HEK293 (cell line): ENCODE data around the gene NDRG4.

Experiments
- YY1 ChIP-seq: fragments of 450-650 bp; formaldehyde crosslinking; IDR thresholded peaks from 2 replicates; pipeline ENCODE4 v1.5.1; 2018; ENCODE audit warnings: missing biosample characterization, missing genetic modification characterization
- ZNF138 ChIP-seq: fragments of 450-650 bp; formaldehyde crosslinking; IDR thresholded peaks from 2 replicates; pipeline ENCODE4 v1.5.1; 2016; ENCODE audit warnings: missing biosample characterization, missing genetic modification characterization, borderline replicate concordance
- ZNF639 ChIP-seq: fragments of 450-650 bp; formaldehyde crosslinking; IDR thresholded peaks from 2 replicates; pipeline ENCODE4 v1.5.1; 2016; ENCODE audit warnings: missing biosample characterization, missing genetic modification characterization
- ZNF747 ChIP-seq: fragments of 450-650 bp; formaldehyde crosslinking; IDR thresholded peaks from 2 replicates; pipeline ENCODE4 v1.5.1; 2016; ENCODE audit warnings: missing biosample characterization, missing genetic modification characterization
- ZNF792 ChIP-seq: fragments of 450-650 bp; formaldehyde crosslinking; IDR thresholded peaks from 2 replicates; pipeline ENCODE4 v1.5.1; 2016; ENCODE audit warnings: missing biosample characterization, missing genetic modification characterization

- TF ChIP-seq ZNF639 (no peak), YY1 (tag by site-specific recombination) (no peak), ZNF792 (tag by site-specific recombination) (no peak), ZNF747 (tag by site-specific recombination) (no peak), ZNF138 (no peak)
Measured at GRCh38 chr16:58492066-58492465, 7.9 kb upstream of the NDRG4 start.
